PC-3 (cell line): ENCODE results near the gene RRP9. TPM values are rescaled to one million over a fixed set of nuclear protein-coding genes. Genes with fewer than 3 reads are reported as not detected.

Experiments used
- ATAC-seq: fragments of 200-7000 bp; cut with Tn5 transposase; 2 replicates; pipeline ENCODE4 v1.9.1; 2020; ENCODE audit warnings: mild to moderate bottlenecking, moderate library complexity
- BruUV-seq: library from RNA; stranded (reverse); fragments of 400-500 nt; replicated peaks from 2 replicates; lab custom pipeline; 2021; lab: Mats Ljungman, UMichigan
- CTCF ChIA-PET: fragments of 300-600 bp; sonication (Branson Sonifier 250); formaldehyde crosslinking; loops from one replicate; lab custom pipeline; 2022; ENCODE audit warnings: antibody characterized with exemption; lab: Charles Lee
- POLR2A ChIA-PET: fragments of 300-600 bp; sonication (Branson Sonifier 250); formaldehyde crosslinking; loops from one replicate; lab custom pipeline; 2022; ENCODE audit warnings: antibody characterized with exemption; ENCODE audit not compliant: unreplicated experiment; lab: Charles Lee
- DNase-seq: peaks from one replicate; pipeline ENCODE4 v3.0.0-alpha.2; 2015
- H2AFZ ChIP-seq: fragments of 300-600 bp; sonication (generic); 2 replicates; pipeline ENCODE4 v1.6.0; 2016; ENCODE audit warnings: antibody characterized with exemption, low read length
- H3F3A ChIP-seq: fragments of 300-600 bp; sonication (generic); one replicate; pipeline ENCODE4 v1.6.0; 2017; ENCODE audit warnings: antibody characterized with exemption, low read length, control low read depth, mild to moderate bottlenecking; ENCODE audit not compliant: unreplicated experiment
- H3K27ac ChIP-seq: fragments of 300-600 bp; sonication (generic); 2 replicates; pipeline ENCODE4 v1.5.1; 2016; ENCODE audit warnings: mild to moderate bottlenecking, low read length
- H3K27me3 ChIP-seq: fragments of 300-600 bp; sonication (generic); 2 replicates; pipeline ENCODE4 v1.6.1; 2016; ENCODE audit warnings: low read length, mixed read lengths
- H3K36me3 ChIP-seq: fragments of 300-600 bp; sonication (generic); 2 replicates; pipeline ENCODE4 v1.6.1; 2016; ENCODE audit warnings: low read depth, mixed run types, low read length, mixed read lengths
- H3K4me1 ChIP-seq: fragments of 300-600 bp; sonication (generic); 2 replicates; pipeline ENCODE4 v1.5.1; 2016; ENCODE audit warnings: low read length; ENCODE audit not compliant: insufficient read depth
- H3K4me2 ChIP-seq: fragments of 300-600 bp; sonication (generic); 2 replicates; pipeline ENCODE4 v1.6.0; 2016; ENCODE audit warnings: low read length
- H3K4me3 ChIP-seq: fragments of 300-600 bp; sonication (generic); 2 replicates; pipeline ENCODE4 v1.5.1; 2016; ENCODE audit warnings: mild to moderate bottlenecking, low read length, mixed read lengths
- H3K79me2 ChIP-seq: fragments of 300-600 bp; sonication (generic); 2 replicates; pipeline ENCODE4 v1.6.1; 2017; ENCODE audit warnings: low read length, mixed read lengths
- H3K9ac ChIP-seq: fragments of 300-600 bp; sonication (generic); 2 replicates; pipeline ENCODE4 v1.6.0; 2016; ENCODE audit warnings: mild to moderate bottlenecking, low read length
- H3K9me2 ChIP-seq: fragments of 300-600 bp; sonication (generic); replicated peaks from 2 replicates; pipeline ENCODE4 v1.6.1; 2016; ENCODE audit warnings: mixed run types, low read length, mixed read lengths
- H3K9me3 ChIP-seq: fragments of 300-600 bp; sonication (generic); 2 replicates; pipeline ENCODE4 v1.6.1; 2016; ENCODE audit warnings: low read length, mixed read lengths
- H4K20me1 ChIP-seq: fragments of 300-600 bp; sonication (generic); 2 replicates; pipeline ENCODE4 v1.6.1; 2016; ENCODE audit warnings: low read length, mixed read lengths
- CTCF ChIP-seq: fragments of 300-600 bp; sonication (generic); conservative IDR thresholded peaks from 2 replicates; pipeline ENCODE4 v1.5.1; 2017; ENCODE audit warnings: antibody characterized with exemption, low read depth, mild to moderate bottlenecking, low read length
- EZH2 ChIP-seq: fragments of 300-600 bp; sonication (generic); IDR thresholded peaks from one replicate; pipeline ENCODE4 v1.6.1; 2017; ENCODE audit warnings: antibody characterized with exemption, mild to moderate bottlenecking, low read length; ENCODE audit not compliant: unreplicated experiment
- EZH2phosphoT487 ChIP-seq: fragments of 300-600 bp; sonication (generic); IDR thresholded peaks from 2 replicates; pipeline ENCODE4 v1.6.1; 2018; ENCODE audit warnings: mild to moderate bottlenecking, antibody characterized with exemption, low read length, borderline replicate concordance
- intact Hi-C: fragments of 100-400 bp; cut with micrococcal nuclease; formaldehyde crosslinking; loops from 2 replicates; pipeline ENCODE4 v1.9.0; 2023
- total RNA-seq: library from RNA; depleted of rRNA; stranded (reverse); fragments of >200 nt; gene quantifications from 2 replicates; pipeline ENCODE4 v1.2.3, GENCODE V29; 2014

The RRP9 gene
- total RNA-seq, 1 experiment from 2014 or later, result 95.0 TPM

GRCh38 chr3:51935886-51936755 is 5.6 kb downstream of the RRP9 start:
- Histone ChIP-seq H3K9me2 (no peaks in the 10 kb centered on the region), H3K4me1 (peaks cover 19% of the 10 kb centered on the region), H3F3A (no peaks in the 10 kb centered on the region), H3K27ac (no peak overlapping the region), H3K27me3 (no peaks in the 10 kb centered on the region), H3K4me3 (no peak overlapping the region), H2AFZ (no peak overlapping the region), H3K9ac (no peak overlapping the region), H3K79me2 (peaks cover 34% of the 10 kb centered on the region), H3K36me3 (peaks cover 60% of the 10 kb centered on the region), H3K9me3 (no peaks in the 10 kb centered on the region), H3K4me2 (no peak overlapping the region), H4K20me1 (peaks cover 28% of the 10 kb centered on the region)
- POLR2A ChIA-PET, result no interaction called here
- ATAC-seq, result no peak
- no peak for DNase-seq
- CTCF ChIA-PET, result interaction anchor here (0.6 to 0.7 kb wide), 2 partner anchors 461 to 665 kb away, joined by 3 to 6 read pairs; no protein-coding TSS in a partner anchor
- no TSS peak for BruUV-seq
- intact Hi-C loops, result no loop called here
- TF ChIP-seq CTCF, result no peak
- no peak for TF ChIP-seq EZH2phosphoT487
- TF ChIP-seq EZH2, result no peak

- no TSS peak for BruUV-seq
- Histone ChIP-seq H3K4me2 (no peak overlapping the region), H3K79me2 (peaks cover 25% of the 10 kb centered on the region), H3K4me1 (peaks cover 14% of the 10 kb centered on the region), H3K9me3 (no peaks in the 10 kb centered on the region), H3F3A (no peaks in the 10 kb centered on the region), H3K9ac (no peak overlapping the region), H3K27ac (no peak overlapping the region), H3K36me3 (peaks cover 63% of the 10 kb centered on the region), H3K27me3 (no peaks in the 10 kb centered on the region), H3K9me2 (no peaks in the 10 kb centered on the region), H3K4me3 (no peak overlapping the region), H4K20me1 (peaks cover 20% of the 10 kb centered on the region), H2AFZ (no peak overlapping the region)
- ChIA-PET POLR2A (no interaction called here), CTCF (interaction anchor here (0.6 to 0.7 kb wide), 2 partner anchors 460 to 664 kb away, joined by 3 to 6 read pairs; no protein-coding TSS in a partner anchor)
- ATAC-seq (no peak), DNase-seq (no peak)
- intact Hi-C loops, result no loop called here
- TF ChIP-seq EZH2phosphoT487 (no peak), CTCF (no peak), EZH2 (no peak)
These were observed 6.5 kb downstream of the RRP9 start for GRCh38 chr3:51934991-51935885.
